Measurements from ENCODE around the gene ZBTB7B.
A peak's percentile ranks its signal among the peaks of the same experiment; 100 is the strongest.

- TF ChIP-seq POLR2AphosphoS5 (IDR thresholded peaks at IDR 0.05; ENCODE audit: low read depth, low read length) (peak; percentile 66), TAF1 (IDR thresholded peaks at IDR 0.05; ENCODE audit: borderline replicate concordance, insufficient read depth, low read length) (no peak), REST (IDR thresholded peaks at IDR 0.05; ENCODE audit: insufficient read depth in 1 of 2, low read depth in 2 of 2, low read length in 2 of 2) (no peak), SIN3A (IDR thresholded peaks at IDR 0.05; ENCODE audit: borderline replicate concordance, insufficient read depth, low read length) (no peak), FOXP2 (optimal IDR thresholded peaks at IDR 0.05; ENCODE audit: borderline replicate concordance, extremely low read depth, extremely low read length, insufficient read depth) (peak; percentile 95)
Measured at GRCh38 chr1:155017041-155017945, 14.7 kb downstream of the ZBTB7B start.
